Islet of Langerhans (tissue), 1 donor: ENCODE results near the gene TBCB.
"Not testable (repeated sequence)": the region's sequence is repeated elsewhere in the genome, so short reads cannot be mapped to it uniquely, and the experiment has no call there.

Experiments
- FAIRE-seq: peaks from one replicate; lab custom pipeline; 2011; peaks lifted over from hg19 to GRCh38; lab: Jason Lieb, UNC

Gene TBCB, protein sequence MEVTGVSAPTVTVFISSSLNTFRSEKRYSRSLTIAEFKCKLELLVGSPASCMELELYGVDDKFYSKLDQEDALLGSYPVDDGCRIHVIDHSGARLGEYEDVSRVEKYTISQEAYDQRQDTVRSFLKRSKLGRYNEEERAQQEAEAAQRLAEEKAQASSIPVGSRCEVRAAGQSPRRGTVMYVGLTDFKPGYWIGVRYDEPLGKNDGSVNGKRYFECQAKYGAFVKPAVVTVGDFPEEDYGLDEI

DNA sequence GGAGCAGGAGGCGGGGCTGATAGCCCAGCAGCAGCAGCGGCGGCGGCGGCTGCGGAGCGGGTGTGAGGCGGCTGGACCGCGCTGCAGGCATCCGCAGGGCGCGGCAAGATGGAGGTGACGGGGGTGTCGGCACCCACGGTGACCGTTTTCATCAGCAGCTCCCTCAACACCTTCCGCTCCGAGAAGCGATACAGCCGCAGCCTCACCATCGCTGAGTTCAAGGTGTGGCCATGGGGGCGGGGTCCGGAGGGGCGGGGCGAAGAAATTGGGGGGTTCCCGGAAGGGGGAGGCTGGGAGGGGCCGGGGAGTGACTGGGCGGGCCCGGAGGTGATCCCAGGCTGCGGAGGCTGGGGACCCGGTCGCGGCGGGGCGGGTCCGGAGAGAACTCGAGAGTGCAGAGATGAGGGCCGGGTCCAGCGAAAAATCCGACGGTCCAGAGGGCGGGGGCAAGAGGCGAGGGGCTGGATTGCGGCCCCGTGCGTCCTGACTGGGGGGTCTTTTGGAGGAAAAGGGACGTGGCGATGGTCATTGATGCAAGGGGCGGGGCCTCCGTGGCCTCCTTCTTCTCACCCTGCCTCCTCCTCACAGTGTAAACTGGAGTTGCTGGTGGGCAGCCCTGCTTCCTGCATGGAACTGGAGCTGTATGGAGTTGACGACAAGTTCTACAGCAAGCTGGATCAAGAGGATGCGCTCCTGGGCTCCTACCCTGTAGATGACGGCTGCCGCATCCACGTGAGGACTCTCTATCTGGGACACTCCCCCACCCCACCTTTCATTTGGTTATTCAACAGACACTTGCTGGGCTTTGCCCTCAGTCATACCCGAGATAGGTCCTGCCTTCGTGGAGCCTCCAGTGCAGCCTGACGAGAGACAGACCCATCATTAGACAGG, at the start of gene TBCB:
Gene TBCB (plus strand): TSS at position 16 of the 891 bp plus-strand sequence. CDS start 93 bp downstream, at position 109.
- no peak for FAIRE-seq

DNA sequence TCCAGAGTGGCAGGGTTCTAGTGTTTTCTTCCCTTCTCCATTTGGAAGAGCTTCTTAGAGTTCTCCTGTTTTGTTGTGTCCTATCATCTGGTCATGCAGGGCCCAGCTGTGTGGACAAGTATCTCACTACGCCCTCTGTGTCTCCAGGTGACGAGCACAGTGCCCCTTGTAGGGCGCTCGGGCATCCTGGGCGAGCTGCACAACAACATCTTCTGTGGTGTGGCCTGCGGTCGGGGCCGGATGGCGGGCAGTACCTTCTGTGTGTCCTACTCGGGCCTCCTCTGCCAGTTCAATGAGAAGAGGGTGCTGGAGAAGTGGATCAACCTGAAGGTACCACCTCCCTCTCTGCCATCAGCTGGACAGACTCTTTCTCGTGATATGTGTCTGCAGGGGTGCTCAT, 47.6 kb upstream of the TBCB start:
- FAIRE-seq: no peak

DNA sequence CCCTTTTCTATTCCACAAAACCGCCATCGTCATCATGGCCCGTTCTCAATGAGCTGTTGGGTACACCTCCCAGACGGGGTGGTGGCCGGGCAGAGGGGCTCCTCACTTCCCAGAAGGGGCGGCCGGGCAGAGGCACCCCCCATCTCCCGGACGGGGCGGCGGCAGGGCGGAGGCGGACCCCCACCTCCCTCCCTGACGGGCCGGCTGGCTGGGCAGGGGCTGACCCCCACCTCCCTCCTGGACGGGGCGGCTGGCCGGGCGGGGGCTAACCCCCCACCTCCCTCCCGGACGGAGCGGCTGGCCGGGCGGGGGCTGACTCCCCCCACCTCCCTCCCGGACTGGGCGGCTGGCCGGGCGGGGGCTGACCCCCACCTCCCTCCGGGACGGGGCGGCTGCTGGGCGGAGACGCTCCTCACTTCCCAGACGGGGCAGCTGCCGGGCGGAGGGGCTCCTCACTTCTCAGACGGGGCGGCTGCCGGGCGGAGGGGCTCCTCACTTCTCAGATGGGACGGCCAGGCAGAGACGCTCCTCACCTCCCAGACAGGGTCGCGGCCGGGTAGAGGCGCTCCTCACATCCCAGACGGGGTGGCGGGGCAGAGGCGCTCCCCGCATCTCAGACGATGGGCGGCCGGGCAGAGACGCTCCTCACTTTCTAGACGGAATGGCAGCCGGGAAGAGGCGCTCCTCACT, 46.3 kb upstream of the TBCB start:
- not testable (repeated sequence) for FAIRE-seq

DNA sequence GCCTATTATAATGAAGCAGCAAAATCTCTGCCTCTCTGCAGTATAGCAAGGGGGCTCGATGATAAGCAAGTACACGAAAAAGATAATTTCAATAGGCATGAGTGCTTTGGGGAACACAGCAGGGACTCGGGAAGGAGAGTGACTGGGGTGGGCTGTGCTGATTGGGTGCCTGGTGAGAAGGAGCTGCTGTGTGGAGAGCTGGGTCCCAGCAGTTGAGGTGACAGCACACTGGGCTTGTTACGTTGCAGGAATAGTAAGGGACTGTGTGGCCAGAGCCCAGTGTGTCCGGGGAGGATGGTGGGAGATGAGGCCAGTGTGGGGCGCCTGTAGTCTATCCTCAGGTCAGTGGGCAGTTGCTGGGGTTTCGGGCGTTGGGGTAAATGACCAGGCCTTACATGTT, 43.2 kb upstream of the TBCB start:
- FAIRE-seq: no peak

DNA sequence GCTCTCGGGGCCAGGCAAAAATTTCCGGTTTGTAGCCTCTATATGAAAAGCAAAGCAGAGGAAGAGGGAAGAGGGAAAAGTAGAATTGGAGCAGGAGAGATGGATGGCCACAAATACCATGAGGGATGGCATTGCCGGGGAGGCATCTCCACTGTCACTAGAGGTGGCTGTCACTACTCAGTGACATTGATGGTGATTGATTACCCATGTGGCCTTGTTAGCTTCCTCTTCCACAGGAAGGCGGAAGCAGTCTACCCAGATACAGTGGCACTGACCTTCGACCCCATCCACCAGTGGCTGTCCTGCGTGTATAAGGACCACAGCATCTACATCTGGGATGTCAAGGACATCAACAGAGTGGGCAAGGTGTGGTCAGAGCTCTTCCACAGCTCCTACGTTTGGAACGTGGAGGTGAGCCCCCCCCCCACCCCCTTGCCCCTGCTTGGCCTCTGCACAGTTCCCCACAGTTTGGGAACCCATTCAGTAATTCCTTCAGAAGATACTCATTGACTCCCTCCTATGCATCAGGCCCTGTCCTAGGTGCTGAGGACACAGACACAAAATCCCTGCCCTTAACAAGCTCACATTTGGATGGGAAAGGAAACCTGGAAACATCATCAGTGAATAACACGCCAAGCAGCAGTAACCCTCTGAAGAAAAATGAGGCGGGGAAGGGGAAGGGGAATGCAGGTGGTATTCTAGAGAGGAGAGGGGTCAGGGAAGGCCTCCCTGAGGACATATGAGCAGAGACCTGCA, 42.0 kb upstream of the TBCB start:
- FAIRE-seq: no peak

DNA sequence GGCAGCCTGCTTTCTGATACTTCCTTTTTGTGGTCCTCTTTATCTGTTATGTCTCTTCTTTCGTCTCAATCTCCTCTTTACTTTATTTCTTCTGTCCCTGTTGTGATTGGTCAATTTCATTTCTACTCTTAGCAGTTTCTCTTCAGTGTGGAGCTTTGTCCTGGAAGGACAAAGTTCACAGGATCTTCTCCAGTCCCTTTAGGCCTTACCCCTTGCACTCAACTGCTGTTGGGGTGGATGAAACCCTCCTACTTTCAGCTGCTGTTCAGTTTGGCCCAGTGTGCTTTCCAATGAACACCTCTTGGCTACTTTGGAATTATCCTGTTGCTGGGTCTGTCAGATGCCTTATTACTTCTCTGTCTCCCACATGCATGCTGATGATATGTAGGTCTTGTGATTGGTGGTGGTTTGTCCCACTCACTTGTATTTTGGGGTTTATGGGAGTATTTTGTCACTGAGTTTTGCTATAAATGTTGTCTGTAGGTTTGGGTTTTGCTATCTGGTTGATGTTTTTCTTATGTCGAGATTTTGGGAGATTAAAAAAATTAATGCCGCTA, 35.8 kb upstream of the TBCB start:
- no peak for FAIRE-seq

DNA sequence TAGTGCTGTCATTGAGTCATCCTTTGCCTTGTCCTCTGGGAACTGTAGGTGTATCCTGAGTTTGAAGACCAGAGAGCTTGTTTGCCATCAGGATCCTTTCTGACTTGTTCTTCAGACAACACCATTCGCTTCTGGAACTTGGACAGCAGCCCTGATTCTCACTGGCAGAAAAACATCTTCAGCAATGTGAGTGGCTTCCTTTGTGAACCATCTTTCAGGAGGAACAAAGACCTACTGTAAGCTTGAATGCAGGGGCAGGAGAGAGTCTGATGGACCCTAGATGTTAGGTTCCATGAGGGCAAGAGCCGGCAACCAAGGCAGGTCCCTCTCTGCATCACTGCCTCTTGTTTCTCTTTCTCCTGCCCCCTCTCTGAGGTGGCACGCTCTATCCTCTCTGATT, 33.9 kb upstream of the TBCB start:
- FAIRE-seq: no peak

DNA sequence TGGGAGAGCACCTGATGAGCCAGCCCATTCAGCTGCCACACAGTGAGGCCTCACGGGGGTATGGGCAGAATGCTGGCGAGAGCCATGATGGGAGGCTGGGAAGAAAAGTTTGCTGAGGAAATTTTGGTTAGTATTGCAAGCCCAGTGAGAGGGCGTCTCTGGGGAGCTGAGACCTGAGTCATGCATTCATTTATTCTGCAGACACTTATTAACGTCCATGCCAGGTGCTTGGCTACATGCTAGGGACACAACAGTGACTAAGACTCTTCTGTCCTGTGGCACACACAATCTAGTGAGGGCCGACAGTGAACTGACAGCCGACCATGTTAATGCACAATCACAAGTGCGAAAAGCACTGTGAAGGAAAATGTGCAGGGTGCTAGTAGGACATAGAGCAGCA, 33.4 kb upstream of the TBCB start:
- FAIRE-seq: no peak

DNA sequence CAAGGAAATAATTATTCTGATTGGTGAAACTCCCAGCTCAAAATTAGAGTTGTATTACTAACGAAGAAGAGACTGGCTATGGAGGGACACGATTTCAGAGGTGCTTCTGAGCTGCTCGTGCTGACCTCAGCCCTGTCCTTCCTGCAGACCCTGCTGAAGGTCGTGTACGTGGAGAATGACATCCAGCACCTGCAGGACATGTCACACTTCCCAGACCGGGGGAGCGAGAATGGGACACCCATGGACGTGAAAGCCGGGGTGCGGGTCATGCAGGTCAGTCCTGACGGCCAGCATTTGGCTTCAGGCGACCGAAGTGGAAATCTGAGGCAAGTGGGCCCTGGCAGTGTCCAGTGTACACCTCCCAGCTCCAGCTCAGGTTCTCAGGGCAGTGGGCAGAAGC, 32.4 kb upstream of the TBCB start:
- FAIRE-seq: no peak

DNA sequence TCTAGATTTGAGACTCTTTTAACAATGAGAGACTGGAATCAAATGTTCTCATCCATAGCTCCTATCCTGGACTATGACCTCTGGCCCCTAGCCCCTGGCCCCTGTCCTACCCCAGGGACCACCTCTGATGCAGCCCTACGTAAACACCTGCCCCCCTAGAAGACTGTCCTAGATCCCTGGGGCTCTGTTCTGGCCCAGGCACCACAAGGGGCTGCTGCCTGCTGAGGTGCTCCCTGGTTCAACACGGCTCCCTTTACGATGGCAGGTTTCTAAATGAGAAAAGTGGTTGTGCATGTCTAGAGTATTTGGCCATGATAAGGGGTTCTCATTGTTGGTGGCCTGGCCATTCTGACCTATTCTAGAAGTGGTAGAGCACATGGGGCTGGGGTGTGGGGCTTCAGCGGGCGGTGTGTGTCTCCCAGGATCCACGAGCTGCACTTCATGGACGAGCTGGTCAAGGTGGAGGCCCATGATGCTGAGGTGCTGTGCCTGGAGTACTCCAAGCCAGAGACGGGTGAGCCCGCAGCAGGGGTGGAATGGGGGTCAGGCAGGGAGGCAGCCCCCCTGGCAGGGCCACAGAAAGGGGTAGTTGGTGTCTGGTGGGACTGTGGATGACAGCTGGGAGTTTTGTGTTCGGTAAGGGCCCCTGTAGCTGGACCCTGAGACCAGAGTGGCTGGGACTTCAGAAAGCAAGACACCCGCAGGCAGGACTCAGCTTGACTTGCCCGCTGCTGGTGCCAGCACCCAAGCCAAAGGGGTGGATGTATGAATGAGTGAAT, 30.8 kb upstream of the TBCB start:
- FAIRE-seq: no peak

DNA sequence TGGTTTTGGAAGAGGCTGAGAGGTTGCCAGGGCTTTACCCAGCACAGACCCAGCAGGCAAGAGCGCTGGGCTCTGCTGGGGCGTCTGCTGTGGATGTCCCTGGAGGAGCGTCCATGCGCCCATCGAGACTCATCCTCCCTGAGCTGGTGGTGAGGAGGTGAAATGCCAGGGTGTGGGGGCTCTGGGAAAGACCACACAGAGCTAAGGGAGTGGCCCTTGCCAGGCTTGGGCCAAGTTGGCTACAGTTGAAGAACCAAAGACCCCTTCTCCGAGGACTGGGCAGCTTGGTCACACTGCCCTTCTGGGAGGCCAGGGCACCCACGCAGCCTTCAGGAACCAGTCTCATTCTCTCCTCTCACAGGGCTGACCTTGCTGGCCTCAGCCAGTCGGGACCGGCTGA, 28.9 kb upstream of the TBCB start:
- FAIRE-seq: no peak

DNA sequence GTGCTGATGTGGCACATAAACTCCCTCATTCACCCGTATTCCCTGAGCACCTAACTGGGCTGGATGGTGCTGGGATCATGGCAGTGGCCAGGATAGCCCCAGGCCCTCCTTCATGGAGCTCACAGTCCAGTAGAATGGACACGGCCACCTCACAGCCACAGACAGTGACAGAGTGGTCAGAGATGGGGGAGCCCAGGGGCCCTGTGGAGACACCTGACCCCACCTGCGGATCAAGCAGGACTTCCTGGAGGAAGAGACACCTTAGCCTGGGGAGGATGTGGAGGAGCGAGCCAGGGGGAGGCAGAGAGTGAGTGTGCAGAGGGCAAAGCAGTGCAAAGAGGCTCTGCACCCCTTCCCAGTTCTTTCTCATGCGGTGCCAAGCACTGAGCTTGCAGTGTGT, 25.4 kb upstream of the TBCB start:
- no peak for FAIRE-seq

DNA sequence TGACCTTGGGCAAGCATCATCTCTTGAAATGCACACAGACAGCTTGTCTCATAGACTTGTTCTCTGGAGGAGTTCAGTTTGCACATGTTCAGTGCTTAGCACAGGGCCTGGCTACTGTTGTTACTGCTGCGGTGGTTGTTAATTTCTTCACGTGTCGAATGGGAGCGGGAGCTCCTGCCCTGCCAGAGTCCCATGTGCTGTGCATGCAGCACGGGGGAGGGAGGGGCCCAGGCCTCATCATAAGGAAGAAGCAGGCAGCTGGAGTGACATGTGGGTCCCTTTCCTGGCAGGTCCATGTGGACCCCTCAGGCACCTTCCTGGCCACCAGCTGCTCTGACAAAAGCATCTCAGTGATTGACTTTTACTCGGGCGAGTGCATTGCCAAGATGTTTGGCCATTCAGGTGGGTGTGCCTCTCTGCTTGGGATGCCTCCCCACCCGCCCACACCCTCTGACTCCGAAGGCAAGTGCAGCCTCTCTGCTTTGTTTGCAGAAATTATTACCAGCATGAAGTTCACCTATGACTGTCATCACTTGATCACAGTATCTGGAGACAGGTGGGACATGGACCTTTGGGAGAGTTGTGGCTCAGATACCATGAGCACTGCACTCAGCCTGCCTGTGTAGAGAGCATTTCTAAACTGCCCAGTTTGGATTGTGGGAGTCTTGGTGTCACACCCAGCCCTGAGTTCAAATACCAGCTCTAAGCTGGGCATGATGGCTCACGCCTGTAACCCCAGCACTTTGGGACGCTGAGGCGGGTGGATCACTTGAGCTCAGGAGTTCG, 24.2 kb upstream of the TBCB start:
- no peak for FAIRE-seq

DNA sequence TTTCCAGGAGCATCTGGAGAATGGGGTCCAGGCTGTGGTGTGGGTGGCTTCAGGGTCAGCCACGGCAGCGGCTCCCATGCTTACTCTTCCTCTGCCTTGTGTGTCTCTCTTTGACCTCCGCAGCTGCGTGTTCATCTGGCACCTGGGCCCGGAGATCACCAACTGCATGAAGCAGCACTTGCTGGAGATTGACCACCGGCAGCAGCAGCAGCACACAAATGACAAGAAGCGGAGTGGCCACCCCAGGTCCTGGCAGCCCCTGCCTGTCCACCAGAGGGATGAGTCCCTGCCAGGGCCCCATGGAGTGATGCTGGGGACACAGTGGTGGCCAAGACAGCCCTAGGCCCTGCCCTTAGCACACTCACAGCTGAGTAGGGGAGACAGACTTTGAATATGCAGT, 22.7 kb upstream of the TBCB start:
- FAIRE-seq: no peak

DNA sequence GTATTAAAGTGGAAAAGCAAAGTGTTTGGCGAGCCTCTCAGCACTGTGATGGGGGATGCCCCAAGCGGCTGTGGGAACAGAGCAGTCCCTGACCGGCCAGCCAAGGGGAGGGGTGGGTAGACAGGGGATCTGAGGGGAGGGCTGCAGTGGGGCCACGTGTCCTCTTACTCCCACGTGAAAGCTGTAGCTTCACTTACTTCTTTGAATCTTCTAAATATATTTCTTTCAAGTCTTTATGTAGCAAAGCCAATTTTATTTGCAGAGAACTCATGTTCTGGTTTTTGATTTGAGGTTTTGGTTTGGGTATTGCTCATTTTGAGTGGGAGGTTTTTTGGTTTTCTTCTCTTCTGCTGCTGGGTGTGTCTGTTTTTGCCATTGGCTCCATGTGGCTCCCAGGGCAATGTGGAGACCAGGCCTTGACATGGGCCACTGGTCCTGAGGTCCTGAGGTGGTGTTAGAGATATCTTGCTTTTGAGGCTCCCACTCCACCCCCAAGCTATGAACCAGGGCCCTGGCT, 22.1 kb upstream of the TBCB start:
- FAIRE-seq: no peak

DNA sequence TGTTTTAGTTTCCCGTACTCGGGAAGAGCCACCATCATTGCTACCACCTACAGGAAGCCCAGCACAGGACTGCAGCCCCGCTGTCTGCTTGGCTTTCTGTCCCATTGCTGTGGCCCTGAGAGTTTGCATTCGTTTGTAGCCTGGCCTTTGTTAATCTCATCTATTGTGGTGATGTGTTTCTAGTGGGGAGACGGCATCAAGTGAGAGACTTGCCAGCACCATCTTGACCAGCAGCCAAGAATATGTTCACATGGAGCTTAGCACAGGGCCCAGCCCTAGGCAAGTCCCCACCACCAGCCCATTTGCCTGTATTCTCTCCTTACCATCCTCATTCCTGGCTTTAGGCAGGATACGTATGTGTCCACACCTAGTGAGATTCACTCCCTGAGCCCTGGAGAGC, 21.6 kb upstream of the TBCB start:
- FAIRE-seq: no peak

DNA sequence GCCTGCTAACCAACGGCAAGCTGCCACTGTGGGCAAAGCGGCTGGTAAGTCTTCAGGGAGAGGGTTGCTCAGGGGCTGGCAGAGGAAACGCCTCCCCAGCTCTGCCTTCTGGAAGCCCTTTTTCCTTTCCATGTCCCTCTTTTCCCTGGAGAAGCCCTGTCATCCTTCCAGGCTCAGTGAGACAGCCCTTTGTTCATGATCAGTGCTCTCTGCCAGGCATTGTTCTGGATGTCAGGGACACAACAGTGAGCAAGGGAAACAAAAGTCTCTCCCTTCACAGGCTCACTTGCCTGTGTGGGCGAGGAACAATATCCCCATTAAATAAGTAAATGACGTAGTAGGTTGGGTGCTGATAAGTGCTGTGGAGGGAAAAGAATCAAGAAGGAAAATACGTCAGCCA, 18.2 kb upstream of the TBCB start:
- no peak for FAIRE-seq

DNA sequence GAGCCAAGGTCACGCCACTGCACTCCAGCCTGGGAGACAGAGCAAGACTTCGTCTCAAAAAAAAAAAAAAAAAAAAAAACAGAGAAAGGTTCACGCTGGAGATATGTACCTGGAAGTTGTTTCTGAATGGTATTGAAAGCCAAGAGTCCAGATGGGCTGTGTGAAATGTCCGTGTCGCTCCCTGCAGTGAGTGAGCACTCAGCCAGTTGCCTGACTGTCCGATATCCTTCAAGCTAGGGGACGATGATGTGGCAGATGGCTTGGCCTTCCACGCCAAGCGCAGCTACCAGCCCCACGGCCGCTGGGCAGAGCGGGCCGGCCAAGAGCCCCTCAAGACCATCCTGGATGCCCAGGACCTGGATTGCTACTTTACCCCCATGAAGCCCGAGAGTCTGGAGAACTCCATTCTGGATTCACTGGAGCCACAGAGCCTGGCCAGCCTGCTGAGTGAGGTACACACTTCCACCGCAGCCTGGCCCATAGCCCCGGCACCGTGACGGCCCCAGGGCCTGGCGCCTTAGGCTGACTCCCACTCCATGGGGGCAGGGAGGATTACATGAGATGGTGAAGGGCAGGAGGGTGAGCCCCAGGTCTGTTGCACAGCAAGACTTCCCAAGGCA, 16.0 kb upstream of the TBCB start:
- FAIRE-seq: no peak

DNA sequence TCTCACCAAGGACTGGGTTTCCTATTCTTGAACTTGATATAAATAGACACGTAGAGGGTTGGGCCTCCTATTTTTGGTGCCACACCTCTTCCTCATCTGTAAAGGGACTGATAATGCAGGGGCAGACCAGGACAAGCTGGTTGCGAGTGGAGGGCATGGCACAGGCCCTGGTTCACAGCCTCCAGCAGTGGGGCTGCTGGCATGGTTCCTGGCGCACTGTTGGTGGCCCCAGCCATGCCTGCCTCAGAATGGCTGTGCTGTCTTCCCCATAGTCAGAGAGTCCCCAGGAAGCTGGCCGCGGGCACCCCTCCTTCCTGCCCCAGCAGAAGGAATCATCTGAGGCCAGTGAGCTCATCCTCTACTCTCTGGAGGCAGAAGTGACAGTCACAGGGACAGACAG, 14.8 kb upstream of the TBCB start:
- FAIRE-seq: no peak
